GM18951 (cell line): ENCODE data around the gene TRIM24.
"Not testable (repeated sequence)": the region's sequence is repeated elsewhere in the genome, so short reads cannot be mapped to it uniquely, and the experiment has no call there.

Experiments used
- POLR2A ChIP-seq: IDR thresholded peaks from 4 replicates; pipeline ENCODE4 v1.6.1; 2011; ENCODE audit warnings: mild to moderate bottlenecking; ENCODE audit not compliant: insufficient read length, insufficient read depth; ENCODE audit errors: extremely low read depth
- in situ Hi-C: fragments of 300-500 bp; cut with MboI; formaldehyde crosslinking; loops from one replicate; pipeline ENCODE4 v1.12.0; 2022; ENCODE audit warnings: low sequenced_read_pairs, mixed read lengths, inconsistent platforms; ENCODE audit not compliant: unreplicated experiment

Gene TRIM24

DNA sequence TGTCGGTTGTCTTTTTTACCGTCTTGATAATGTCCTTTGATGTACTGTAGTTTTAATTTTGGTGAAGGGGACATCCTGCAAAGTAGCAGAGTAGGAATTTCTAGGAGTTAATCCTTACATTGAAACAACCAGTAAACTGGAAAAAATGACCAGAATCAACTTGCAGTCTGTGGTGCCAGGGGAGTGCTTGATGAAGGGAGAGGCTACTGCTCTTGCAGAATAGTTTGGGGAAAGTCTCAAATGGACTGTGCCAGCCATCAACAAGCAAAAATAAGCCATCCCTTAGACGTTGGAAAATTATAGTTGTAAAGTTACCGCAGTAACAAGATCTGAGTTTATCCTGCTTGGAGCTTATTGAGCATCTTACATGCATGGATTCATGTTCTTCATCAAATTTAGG is 32.4 kb downstream of the TRIM24 start:
- in situ Hi-C loops, result no loop called here
- TF ChIP-seq POLR2A, result no peak

DNA sequence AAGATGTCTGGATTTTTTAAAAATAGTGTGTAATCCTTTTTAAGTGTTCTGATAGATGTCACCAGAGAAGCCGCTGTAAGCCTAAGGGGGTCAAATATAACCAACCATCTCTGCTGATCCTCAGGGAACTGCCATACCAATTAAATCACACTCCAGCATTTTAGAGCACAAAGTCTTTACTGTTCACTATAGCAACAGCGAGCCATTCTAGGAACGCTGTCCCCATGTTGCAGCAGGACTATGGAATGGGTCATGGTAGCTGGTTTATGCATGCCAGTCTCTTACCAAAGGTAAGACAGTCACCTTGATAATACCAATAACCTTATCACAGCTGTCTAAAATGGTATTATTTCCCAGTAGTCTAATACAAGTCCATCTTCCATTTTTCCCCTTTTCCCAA is 33.5 kb downstream of the TRIM24 start:
- in situ Hi-C loops, result no loop called here
- TF ChIP-seq POLR2A, result no peak

DNA sequence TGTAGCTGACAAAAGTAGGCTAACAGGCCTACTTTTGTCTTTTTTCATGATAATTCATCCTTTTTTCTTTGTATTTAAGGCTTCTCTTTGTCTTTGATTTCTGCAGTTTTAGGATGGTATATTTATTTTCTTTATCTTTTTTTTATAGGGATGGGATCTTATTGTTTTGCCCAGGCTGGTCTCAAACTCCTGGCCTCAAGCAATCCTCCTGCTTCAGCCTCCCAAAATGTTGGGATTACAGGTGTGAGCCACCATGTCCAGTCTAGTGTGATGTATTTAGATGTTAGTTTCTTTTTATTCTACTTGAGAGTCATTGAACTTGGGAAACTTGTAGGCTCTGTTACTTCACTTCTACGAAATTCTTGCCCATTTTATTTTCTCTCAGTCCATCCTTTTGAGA is 35.4 kb downstream of the TRIM24 start:
- in situ Hi-C loops, result no loop called here
- no peak for TF ChIP-seq POLR2A

DNA sequence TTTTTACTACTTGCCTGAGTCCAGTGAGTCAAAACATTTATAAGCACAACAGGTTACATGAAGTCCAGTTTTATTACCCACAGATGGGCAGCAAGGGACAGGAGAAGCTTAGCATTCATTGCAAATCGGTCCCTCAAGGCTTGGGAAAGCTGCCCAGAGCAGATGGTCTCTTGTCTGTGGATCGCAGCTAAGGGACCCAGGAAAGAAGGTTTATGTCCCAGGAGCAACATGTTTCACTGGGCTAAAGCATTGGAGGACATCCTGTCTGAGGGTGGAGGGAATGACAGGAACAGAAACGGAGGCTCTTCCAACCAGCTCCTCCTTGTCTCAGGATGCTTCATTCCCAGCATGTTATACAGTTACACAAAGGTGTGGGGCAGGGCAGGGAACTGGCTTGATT is 39.3 kb downstream of the TRIM24 start:
- in situ Hi-C loops, result no loop called here
- TF ChIP-seq POLR2A, result no peak

DNA sequence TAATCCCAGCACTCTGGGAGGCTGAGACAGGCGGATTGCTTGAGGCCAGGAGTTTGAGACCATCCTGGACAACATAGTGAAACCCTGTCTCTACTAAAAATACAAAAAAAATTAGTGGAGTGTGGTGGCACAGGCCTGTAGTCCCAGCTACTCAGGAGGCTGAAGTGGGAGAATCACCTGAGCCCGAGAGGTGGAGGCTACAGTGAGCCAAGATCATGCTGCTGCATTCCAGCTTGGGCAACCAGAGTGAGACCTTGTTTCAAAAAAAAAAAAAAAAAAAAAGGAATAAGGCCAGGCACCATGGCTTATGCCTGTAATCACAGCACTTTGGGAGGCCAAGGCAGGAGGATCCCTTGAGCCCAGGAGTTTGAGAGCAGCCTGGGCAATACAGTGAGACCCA is 40.2 kb downstream of the TRIM24 start:
- in situ Hi-C loops, result not testable (repeated sequence)

DNA sequence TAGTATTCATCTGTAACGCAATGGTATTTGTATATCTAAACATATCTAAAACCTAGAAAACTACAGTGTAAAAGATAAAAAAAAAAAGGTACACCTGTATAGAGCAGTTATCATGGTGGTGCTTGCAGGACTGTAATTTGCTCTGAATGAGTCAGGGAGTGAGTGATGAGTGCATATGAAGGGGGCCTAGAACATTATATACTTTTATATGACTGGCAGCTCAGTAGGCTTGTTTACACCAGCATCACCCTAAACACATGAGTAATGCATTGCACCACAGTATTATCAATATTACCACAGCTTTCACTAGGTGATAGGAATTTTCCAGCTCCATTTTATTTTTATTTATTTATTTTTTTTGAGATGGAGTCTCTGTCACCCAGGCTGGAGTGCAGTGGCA is 40.8 kb downstream of the TRIM24 start:
- in situ Hi-C loops, result no loop called here
- no peak for TF ChIP-seq POLR2A

DNA sequence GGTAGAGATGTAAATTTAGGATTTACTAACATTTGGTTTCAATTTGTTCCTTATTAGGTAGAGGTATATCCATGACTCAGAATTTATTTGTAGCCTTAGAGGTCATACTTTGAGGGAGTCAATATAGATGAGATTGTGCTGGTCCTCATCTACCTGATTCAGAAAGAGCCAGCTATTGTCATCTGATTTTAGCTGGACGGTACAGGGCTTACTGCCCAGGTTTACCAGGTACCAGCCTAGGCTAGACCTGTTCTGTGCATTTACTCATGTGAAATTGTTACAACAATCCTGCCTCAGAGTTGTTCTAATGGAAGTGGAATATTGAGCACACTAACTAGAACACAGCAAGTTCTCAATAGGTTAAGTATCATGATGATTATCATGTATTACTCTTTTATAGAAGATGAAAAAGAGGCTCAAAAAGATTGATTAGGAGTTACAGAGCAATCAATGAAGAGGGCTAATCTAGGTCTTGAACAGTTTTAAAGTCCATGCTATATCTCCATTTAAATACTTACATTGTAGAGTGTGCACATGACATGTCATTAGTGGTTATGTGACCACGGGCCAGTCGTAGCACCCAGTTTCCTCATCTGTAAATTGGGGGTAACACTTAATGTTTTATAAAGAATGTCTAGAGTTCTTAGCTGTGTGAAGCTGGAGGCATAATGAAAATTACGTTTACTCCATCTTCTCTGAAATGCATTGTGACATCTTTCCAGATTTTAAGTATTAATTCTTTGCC is 42.1 kb downstream of the TRIM24 start:
- no peak for TF ChIP-seq POLR2A
- in situ Hi-C loops, result no loop called here

DNA sequence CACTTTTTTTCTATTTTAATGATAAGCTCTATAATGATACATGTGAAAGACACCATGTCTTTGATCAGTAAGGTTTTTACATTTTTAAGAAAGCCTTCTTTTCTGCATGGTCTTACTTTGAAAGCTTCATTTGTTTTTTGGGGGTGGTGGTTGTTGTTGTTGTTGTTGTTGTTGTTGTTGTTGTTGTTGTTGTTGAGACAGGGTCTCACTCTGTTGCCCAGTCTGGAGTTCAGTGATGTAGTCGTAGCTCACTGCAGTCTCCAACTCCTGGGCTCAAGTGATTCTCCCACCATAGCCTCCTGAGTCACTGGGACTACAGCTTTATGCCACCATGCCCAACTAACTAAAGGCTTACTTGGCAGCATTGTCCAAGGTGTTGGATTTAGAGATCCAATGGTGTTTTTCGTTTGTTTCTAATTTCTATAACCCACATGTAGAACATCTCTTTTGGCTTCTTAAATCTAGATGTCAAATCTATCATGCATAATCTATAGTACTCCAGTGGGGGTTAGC is 45.4 kb downstream of the TRIM24 start:
- TF ChIP-seq POLR2A, result no peak
- in situ Hi-C loops, result no loop called here

DNA sequence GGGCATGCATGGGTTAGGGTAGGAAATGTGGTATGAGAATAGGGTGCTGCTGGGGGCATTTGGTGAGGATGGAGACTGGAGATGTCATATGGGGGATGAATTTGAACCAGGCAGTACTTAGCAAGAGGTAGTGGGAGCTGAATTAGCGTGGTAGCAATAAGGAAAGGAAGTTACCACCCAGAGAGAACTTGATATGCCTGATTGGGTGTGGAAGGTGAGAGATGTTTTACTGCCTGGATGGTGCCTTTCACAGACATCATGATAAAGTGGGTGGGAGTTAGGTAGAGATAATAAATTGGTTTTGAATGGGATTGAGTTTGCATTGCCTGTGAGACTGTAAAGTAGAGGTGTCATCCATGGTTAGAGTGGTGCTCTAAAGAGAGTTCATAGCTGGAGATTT is 46.7 kb downstream of the TRIM24 start:
- in situ Hi-C loops, result no loop called here
- no peak for TF ChIP-seq POLR2A

DNA sequence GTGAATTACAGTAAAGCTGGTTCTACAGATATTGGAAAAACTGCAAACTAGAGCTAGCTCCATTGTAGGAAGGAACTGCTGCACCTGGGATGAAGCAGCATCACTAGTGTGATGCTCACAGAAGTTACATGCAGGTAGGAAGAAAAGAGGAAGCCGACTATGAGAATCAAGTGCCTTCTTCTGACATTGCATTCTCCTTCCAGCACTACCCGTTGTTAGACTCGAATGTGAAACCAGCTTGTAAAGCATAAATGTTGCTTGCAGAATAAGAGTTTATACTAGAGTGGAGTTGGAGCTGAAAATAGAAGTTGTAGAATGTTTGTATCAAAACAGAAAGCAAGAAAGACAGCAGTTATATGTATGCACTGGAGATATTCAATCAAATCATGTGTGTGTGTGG is 49.9 kb downstream of the TRIM24 start:
- in situ Hi-C loops, result no loop called here
- no peak for TF ChIP-seq POLR2A

DNA sequence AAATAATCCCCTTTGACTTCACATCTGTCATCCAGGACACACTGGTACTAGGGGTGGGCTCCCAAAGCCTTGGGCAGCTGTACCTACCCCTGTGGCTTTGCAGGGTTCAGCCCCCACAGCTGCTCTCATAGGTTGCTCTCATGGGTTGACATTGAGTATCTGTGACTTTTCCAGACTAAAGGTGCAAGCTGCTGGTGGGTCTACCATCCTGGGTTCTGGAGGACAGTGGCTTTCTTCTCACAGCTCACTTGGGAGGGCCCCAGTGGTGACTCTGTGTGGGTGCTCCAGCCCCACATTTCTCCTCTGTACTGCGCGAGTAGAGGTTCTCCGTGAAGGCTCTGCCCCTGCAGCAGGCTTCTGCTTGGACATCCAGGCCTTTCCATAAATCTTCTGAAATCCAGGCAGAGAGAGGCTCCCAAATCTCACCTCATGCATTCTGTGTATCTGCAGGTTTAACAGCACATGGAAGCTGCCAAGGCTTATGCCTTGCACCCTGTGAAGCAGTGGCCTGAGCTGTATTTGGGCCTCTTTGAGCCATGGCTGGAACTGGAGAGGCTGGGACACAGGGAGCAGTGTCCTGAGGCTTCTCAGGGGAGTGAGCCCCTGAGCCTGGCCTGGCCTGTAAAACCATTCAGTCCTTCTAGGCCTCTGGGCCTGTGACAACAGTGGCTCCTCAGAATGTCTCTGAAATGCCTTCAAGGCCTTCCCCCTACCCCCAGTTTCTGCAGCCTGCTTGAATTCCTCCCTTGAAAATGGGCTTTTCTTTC is 52.2 kb downstream of the TRIM24 start:
- in situ Hi-C loops, result no loop called here
- TF ChIP-seq POLR2A, result no peak

DNA sequence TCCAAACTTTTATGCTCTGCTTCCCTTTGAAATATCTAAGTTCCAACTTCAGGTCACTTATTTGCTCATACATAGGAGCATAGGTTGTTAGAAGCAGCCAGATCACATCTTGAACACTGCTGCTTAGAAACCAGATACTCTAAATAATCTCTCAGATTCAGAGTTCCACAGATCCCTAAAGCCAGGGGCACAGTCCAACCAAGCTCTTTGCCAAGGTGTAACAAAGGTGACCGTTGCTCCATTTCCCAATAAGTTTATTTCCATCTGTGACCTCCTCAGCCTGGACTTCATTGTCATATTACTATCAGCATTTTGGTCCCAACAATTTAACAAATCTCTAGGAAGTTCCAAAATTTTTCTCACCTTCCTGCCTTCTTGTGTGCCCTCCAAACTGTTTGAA is 52.8 kb downstream of the TRIM24 start:
- in situ Hi-C loops, result no loop called here

DNA sequence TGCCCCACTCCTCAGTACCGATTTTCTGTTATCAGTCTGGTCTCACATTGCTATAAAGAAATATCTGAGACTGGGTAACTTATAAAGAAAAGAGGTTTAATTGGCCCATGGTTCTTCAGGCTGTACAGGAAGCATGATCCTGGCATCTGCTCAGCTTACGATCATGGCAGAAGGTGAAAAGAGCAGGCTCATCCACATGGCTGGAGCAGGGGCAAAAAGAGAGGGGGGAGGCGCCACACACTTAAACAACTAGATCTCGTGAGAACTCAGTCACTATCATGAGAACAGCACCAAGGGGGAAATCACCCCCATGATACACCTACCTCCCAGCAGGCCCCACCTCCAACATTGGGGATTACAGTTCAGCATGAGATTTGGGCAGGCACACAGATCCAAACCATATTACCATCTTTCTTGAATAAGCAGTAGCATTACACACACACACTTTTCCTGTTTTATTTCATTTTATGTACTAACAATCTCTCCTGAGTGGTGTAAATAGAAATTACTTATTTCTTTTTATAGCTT is 53.3 kb downstream of the TRIM24 start:
- no peak for TF ChIP-seq POLR2A
- in situ Hi-C loops, result no loop called here

More for the DNA sequence above, 52.8 kb downstream of the TRIM24 start:
- TF ChIP-seq POLR2A, result no peak

DNA sequence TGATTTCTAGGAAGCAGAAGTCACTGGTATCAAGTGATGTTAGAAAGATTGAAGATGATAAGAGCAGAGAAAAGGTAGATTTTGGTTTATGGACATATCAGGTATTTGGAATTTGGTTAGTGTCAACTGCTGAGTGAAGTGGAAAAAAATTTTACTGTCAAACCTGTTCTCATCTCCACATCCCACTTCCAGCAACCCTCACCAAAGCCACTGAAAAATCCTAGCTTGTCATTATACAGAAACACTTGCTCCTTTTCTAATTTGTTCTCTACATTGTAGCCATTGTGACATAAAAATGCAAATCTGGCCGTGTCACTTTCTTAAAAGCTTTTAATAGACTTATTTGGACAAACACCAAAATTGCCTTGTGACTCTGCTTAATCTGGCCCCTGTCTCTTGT is 54.0 kb downstream of the TRIM24 start:
- no peak for TF ChIP-seq POLR2A
- in situ Hi-C loops, result no loop called here
